Endodermal cell (in vitro differentiated cells): Measurements from ENCODE around the gene CYP19A1. TPM values are rescaled to one million over a fixed set of nuclear protein-coding genes. Genes with fewer than 3 reads are reported as not detected.

ENCODE experiments used
- DNase-seq: peaks from one replicate; pipeline ENCODE4 v3.0.0-alpha.2; 2017
- H3K27ac ChIP-seq: 2 replicates; pipeline ENCODE4 v1.5.1; 2013; ENCODE audit warnings: mild to moderate bottlenecking, low read depth, low read length, moderate library complexity
- H3K27me3 ChIP-seq: 2 replicates; pipeline ENCODE4 v1.6.1; 2013; ENCODE audit warnings: mild to moderate bottlenecking, low read length, moderate library complexity; ENCODE audit not compliant: insufficient read depth, control insufficient read depth, poor library complexity, severe bottlenecking
- H3K36me3 ChIP-seq: 2 replicates; pipeline ENCODE4 v1.7.0; 2013; ENCODE audit warnings: mild to moderate bottlenecking, low read length, moderate library complexity; ENCODE audit not compliant: control insufficient read depth, insufficient read depth
- H3K4me1 ChIP-seq: one replicate; pipeline ENCODE4 v1.7.0; 2013; ENCODE audit warnings: low read length; ENCODE audit not compliant: control insufficient read depth, insufficient read depth
- H3K4me3 ChIP-seq: 2 replicates; pipeline ENCODE4 v1.5.1; 2013; ENCODE audit warnings: mild to moderate bottlenecking, low read length, moderate library complexity
- H3K9ac ChIP-seq: 2 replicates; pipeline ENCODE4 v1.6.1; 2013; ENCODE audit warnings: mild to moderate bottlenecking, low read length, moderate library complexity; ENCODE audit not compliant: poor library complexity, severe bottlenecking; ENCODE audit errors: extremely low read depth
- H3K9me3 ChIP-seq: 2 replicates; pipeline ENCODE4 v1.6.1; 2013; ENCODE audit warnings: mild to moderate bottlenecking, low read length, moderate library complexity; ENCODE audit not compliant: control insufficient read depth
- H3K27ac Mint-ChIP-seq: 2 replicates; pipeline ENCODE4 v1.8.0; 2020; ENCODE audit warnings: mixed read lengths
- H3K27me3 Mint-ChIP-seq: 2 replicates; pipeline ENCODE4 v1.8.0; 2021; ENCODE audit warnings: mild to moderate bottlenecking, mixed read lengths; ENCODE audit not compliant: insufficient read depth
- H3K36me3 Mint-ChIP-seq: 2 replicates; pipeline ENCODE4 v1.8.0; 2020; ENCODE audit warnings: low read depth, mixed read lengths
- H3K4me1 Mint-ChIP-seq: 2 replicates; pipeline ENCODE4 v1.8.0; 2020; ENCODE audit warnings: mixed read lengths
- H3K4me3 Mint-ChIP-seq: 2 replicates; pipeline ENCODE4 v1.8.0; 2020; ENCODE audit warnings: mild to moderate bottlenecking, moderate library complexity, mixed read lengths
- H3K9me3 Mint-ChIP-seq: 2 replicates; pipeline ENCODE4 v1.8.0; 2020; ENCODE audit warnings: mild to moderate bottlenecking, mixed read lengths
- WGBS, 2 experiments: methylation state at CpG; one replicate each; pipeline versions ENCODE4 v1.1.5 to v1.1.7; 2013; ENCODE audit warnings: missing lambda C conversion rate in 2 of 2, mixed read lengths in 1 of 2; ENCODE audit not compliant: insufficient coverage in 1 of 2, insufficient read length in 1 of 2; 5-methylcytosine and 5-hydroxymethylcytosine counted together
- total RNA-seq, 2 donors: library from RNA; stranded (reverse); fragmentation: NEBNext Ultra II Directional in 1 of 2; extraction: Animal tissue kit (Norgen Biotek cat#: 25700) in 1 of 2; gene quantifications; 2 replicates in 1 of 2; 3 replicates in 1 of 2; pipeline ENCODE4 v1.2.1, GENCODE V29; 2021
- TF ChIP-seq, protein P1 (sequence below): fragments of 200-600 bp; sonication (generic); conservative IDR thresholded peaks from 2 replicates; pipeline ENCODE4 v1.5.0; 2021; ENCODE audit warnings: antibody characterized with exemption, mild to moderate bottlenecking

The CYP19A1 gene
- total RNA-seq, 2 donors from 2014 or later, result not detected

DNA sequence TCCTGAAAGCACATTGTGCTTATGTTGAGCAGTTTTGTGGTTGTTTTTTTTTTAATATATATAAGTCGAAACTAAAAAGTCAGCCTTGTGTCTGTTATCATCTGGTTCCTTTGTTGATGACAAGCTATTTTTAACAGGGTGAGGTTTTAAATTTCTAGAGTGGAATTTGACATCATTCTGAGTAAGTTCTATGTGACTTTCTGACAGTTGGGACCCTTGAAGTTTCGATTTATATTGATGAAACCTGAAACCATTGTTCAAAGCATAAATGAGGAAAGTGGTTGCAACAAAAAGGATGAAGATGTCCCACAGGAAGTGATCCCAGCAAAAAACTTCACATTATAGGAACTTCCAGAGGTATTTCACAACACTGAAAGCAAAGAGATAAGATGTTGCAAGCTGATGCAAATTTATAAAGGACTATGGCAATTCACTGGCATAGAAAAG, 94.0 kb downstream of the CYP19A1 start:
- Histone ChIP-seq H3K27ac (no peak overlapping the region), H3K36me3 (no peaks in the 10 kb centered on the region), H3K4me3 (no peak overlapping the region), H3K9ac (no peak overlapping the region), H3K4me1 (peaks cover 13% of the 10 kb centered on the region), H3K9me3 (no peaks in the 10 kb centered on the region), H3K27me3 (peaks cover 87% of the 10 kb centered on the region)
- Mint-ChIP-seq H3K9me3 (no peaks in the 10 kb centered on the region), H3K27me3 (peaks cover 98% of the 10 kb centered on the region), H3K27ac (no peak overlapping the region), H3K36me3 (no peaks in the 10 kb centered on the region), H3K4me1 (peaks cover 14% of the 10 kb centered on the region), H3K4me3 (no peak overlapping the region)
- DNase-seq, result no peak
- 80 to 100% methylated on average over 2 of the region's 2 CpGs for WGBS, 2 experiments
- TF ChIP-seq, protein P1, sequence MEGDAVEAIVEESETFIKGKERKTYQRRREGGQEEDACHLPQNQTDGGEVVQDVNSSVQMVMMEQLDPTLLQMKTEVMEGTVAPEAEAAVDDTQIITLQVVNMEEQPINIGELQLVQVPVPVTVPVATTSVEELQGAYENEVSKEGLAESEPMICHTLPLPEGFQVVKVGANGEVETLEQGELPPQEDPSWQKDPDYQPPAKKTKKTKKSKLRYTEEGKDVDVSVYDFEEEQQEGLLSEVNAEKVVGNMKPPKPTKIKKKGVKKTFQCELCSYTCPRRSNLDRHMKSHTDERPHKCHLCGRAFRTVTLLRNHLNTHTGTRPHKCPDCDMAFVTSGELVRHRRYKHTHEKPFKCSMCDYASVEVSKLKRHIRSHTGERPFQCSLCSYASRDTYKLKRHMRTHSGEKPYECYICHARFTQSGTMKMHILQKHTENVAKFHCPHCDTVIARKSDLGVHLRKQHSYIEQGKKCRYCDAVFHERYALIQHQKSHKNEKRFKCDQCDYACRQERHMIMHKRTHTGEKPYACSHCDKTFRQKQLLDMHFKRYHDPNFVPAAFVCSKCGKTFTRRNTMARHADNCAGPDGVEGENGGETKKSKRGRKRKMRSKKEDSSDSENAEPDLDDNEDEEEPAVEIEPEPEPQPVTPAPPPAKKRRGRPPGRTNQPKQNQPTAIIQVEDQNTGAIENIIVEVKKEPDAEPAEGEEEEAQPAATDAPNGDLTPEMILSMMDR, result no peak

DNA sequence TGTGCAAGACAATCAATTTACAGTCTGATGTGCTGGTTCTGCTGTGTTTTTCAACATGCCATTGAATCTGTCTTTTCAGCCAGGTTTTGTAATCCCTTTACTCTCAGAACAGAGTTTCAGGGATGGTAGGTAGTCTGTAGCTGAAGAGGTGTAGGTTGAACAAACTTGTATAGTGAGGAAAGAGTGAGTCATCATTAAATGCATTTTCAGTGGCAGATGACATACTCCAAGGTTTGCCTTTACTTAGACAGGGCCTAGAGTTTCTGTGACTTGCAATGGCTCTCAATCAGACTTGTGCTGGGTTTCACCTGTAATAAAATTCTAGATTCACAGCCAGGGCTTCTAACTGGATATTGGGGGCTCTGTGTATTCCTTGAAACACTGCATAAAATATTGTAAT, 94.6 kb downstream of the CYP19A1 start:
- TF ChIP-seq, protein P1, result no peak
- Mint-ChIP-seq H3K4me3 (no peak overlapping the region), H3K27ac (no peak overlapping the region), H3K27me3 (peaks cover 97% of the 10 kb centered on the region), H3K4me1 (peaks cover 19% of the 10 kb centered on the region), H3K9me3 (no peaks in the 10 kb centered on the region), H3K36me3 (no peaks in the 10 kb centered on the region)
- no peak overlapping the region for H3K4me3 ChIP-seq
- peaks cover 87% of the 10 kb centered on the region for H3K27me3 ChIP-seq
- no peak for DNase-seq
- H3K9ac ChIP-seq, result no peak overlapping the region
- H3K9me3 ChIP-seq, result no peaks in the 10 kb centered on the region
- no peak overlapping the region for H3K27ac ChIP-seq
- peaks cover 15% of the 10 kb centered on the region for H3K4me1 ChIP-seq
- H3K36me3 ChIP-seq, result no peaks in the 10 kb centered on the region

DNA sequence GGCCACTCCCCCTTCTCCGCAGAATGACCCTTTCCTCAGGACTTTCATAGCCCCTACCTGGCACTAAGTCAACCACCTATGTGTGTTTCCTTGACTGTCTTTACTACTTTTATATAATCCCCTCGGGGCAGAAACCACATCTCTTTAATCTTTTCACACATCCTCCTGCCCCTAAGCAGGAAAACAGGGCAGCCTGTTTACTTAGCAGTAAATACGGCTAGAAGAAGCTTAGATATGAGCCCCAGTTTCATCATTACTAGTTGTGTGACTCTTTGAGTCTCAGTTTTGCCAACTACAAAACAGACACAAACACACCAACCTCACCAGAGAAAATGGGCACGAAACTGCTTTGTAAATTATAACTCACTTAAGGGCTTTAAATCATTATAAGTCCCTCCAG, 98.3 kb downstream of the CYP19A1 start:
- no peak overlapping the region for H3K27ac ChIP-seq
- H3K4me1 ChIP-seq, result peaks cover 15% of the 10 kb centered on the region
- Mint-ChIP-seq H3K4me3 (no peak overlapping the region), H3K9me3 (no peaks in the 10 kb centered on the region), H3K36me3 (no peaks in the 10 kb centered on the region), H3K27me3 (peaks cover 90% of the 10 kb centered on the region), H3K27ac (no peak overlapping the region), H3K4me1 (peaks cover 32% of the 10 kb centered on the region)
- H3K9ac ChIP-seq, result no peak overlapping the region
- no peak for DNase-seq
- 39 to 50% methylated on average over 2 to 4 of the region's 4 CpGs for WGBS, 2 experiments
- peaks cover 84% of the 10 kb centered on the region for H3K27me3 ChIP-seq
- no peaks in the 10 kb centered on the region for H3K36me3 ChIP-seq
- no peaks in the 10 kb centered on the region for H3K9me3 ChIP-seq
- H3K4me3 ChIP-seq, result peak overlapping the region; percentile 64
- TF ChIP-seq, protein P1, result no peak
